CD4-positive, alpha-beta T cell (primary cell): Measurements from ENCODE around the gene SPEM1. TPM values are rescaled to one million over a fixed set of nuclear protein-coding genes. Genes with fewer than 3 reads are reported as not detected.
A peak's percentile ranks its signal among the peaks of the same experiment; 100 is the strongest.

Experiments
- ATAC-seq: fragments of 200-7000 bp; cut with Tn5 transposase; one replicate; pipeline ENCODE4 v1.10.0; 2022; ENCODE audit warnings: mild to moderate bottlenecking; ENCODE audit not compliant: poor library complexity
- CTCF ChIA-PET: fragments of 350-600 bp; sonication (Branson Sonifier 250); formaldehyde crosslinking; loops from one replicate; lab custom pipeline; 2021; ENCODE audit warnings: antibody characterized with exemption, inconsistent platforms; lab: Charles Lee
- POLR2A ChIA-PET: fragments of 350-600 bp; sonication (Branson Sonifier 250); formaldehyde crosslinking; loops from one replicate; lab custom pipeline; 2021; ENCODE audit warnings: antibody characterized with exemption, inconsistent platforms; lab: Charles Lee
- DNase-seq, 14 experiments: peaks; one replicate each; pipeline ENCODE4 v3.0.0-alpha.2; 2013 to 2020; ENCODE audit warnings: mixed read lengths in 2 of 14
- H3K27ac ChIP-seq, 2 donors: one replicate each; pipeline versions ENCODE4 v1.5.1 to v1.7.0; 2013; ENCODE audit warnings: low read length in 2 of 2, low read depth in 1 of 2, mild to moderate bottlenecking in 1 of 2
- H3K27me3 ChIP-seq, 2 experiments: 1 replicate in 1 of 2; 2 replicates in 1 of 2; pipeline versions ENCODE4 v1.6.1 to v1.7.0; 2013; ENCODE audit warnings: low read length in 2 of 2, control low read depth in 1 of 2, mild to moderate bottlenecking in 1 of 2, moderate library complexity in 1 of 2; ENCODE audit not compliant: insufficient read depth in 2 of 2, control insufficient read depth in 1 of 2
- H3K36me3 ChIP-seq: one replicate; pipeline ENCODE4 v1.6.1; 2013; ENCODE audit warnings: low read length, control low read depth; ENCODE audit not compliant: insufficient read depth
- H3K4me1 ChIP-seq: one replicate; pipeline ENCODE4 v1.6.1; 2013; ENCODE audit warnings: low read length, control low read depth; ENCODE audit not compliant: insufficient read depth
- H3K4me3 ChIP-seq: one replicate; pipeline ENCODE4 v1.5.1; 2013; ENCODE audit warnings: mild to moderate bottlenecking, low read length, moderate library complexity
- H3K9me3 ChIP-seq, 2 experiments: 1 replicate in 1 of 2; 2 replicates in 1 of 2; pipeline versions ENCODE4 v1.6.1 to v1.7.0; 2013; ENCODE audit warnings: low read length in 2 of 2, mild to moderate bottlenecking in 2 of 2, control low read depth in 1 of 2, moderate library complexity in 1 of 2; ENCODE audit not compliant: control insufficient read depth in 1 of 2, insufficient read depth in 1 of 2
- H3K27ac Mint-ChIP-seq: one replicate; pipeline ENCODE4 v1.8.0; 2020; ENCODE audit warnings: mixed read lengths
- H3K27me3 Mint-ChIP-seq: one replicate; pipeline ENCODE4 v1.8.0; 2021; ENCODE audit warnings: mixed read lengths
- H3K36me3 Mint-ChIP-seq: one replicate; pipeline ENCODE4 v1.8.0; 2021; ENCODE audit warnings: low read depth, mixed read lengths
- H3K4me1 Mint-ChIP-seq: one replicate; pipeline ENCODE4 v1.8.0; 2021; ENCODE audit warnings: low read depth, mixed read lengths
- H3K4me3 Mint-ChIP-seq: one replicate; pipeline ENCODE4 v1.8.0; 2020; ENCODE audit warnings: mild to moderate bottlenecking, mixed read lengths
- H3K9me3 Mint-ChIP-seq: one replicate; pipeline ENCODE4 v1.8.0; 2020; ENCODE audit warnings: mixed read lengths
- CTCF ChIP-seq: fragments of 200-600 bp; IDR thresholded peaks from one replicate; pipeline ENCODE4 v1.8.0; 2022; ENCODE audit warnings: antibody characterized with exemption, mild to moderate bottlenecking
- intact Hi-C, 2 experiments: fragments of 100-400 bp; cut with DNase I in 1 of 2; cut with micrococcal nuclease in 1 of 2; formaldehyde crosslinking; loops; one replicate each; pipeline versions ENCODE4 v1.15.1 to v1.9.0; 2023 to 2025; cut with DNase I, micrococcal nuclease
- total RNA-seq, 174 experiments: library from RNA in 2 of 174; stranded (reverse) in 2 of 174; gene quantifications; one replicate each; pipeline ENCODE4 v1.2.3 and lab custom pipeline; 2021 to 2026

Gene SPEM1
- total RNA-seq, 2 experiments from 2014 or later: not detected

DNA sequence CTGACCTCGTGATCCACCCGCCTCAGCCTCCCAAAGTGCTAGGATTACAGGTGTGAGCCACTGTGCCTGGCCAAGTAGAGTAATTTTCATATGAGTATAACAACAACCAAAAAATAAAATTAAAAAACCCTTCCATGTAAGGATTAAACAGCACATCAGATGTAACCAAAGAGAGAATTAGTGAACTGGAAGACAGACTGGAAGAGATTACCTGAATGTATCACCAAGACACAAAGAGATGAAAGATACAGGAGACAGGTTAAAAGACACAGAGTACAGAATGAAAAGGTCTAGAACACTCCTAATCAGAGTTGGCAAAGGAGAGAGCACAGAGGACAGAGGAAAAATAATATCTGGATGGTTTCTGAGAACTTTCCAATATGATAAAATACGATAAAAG lies 41.0 kb upstream of the SPEM1 start:
- POLR2A ChIA-PET: no interaction called here
- H3K4me1 Mint-ChIP-seq: peaks cover 4% of the 10 kb centered on the region

GRCh38 chr17:7380321-7380720 lies 39.8 kb upstream of the SPEM1 start:
- Histone ChIP-seq H3K9me3 (peaks cover 0 to 4% of the 10 kb centered on the region in 2 experiments), H3K27me3 (peaks cover 21 to 22% of the 10 kb centered on the region in 2 experiments), H3K36me3 (no peaks in the 10 kb centered on the region), H3K4me1 (peaks cover 28% of the 10 kb centered on the region), H3K4me3 (no peak overlapping the region), H3K27ac (no peak overlapping the region)
- Mint-ChIP-seq H3K4me3 (peak overlapping the region; percentile 56), H3K27ac (no peak overlapping the region), H3K36me3 (peaks cover 4% of the 10 kb centered on the region), H3K9me3 (no peaks in the 10 kb centered on the region), H3K4me1 (peaks cover 10% of the 10 kb centered on the region), H3K27me3 (peaks cover 55% of the 10 kb centered on the region)
- POLR2A ChIA-PET: no interaction called here
- intact Hi-C loops: loop anchor here in 1 of 2 experiments (10.0 kb wide), 1 partner anchor 54 kb away; the partner anchor contains the start of genes FGF11 and TMEM102
- CTCF ChIA-PET: interaction anchor here (0.8 kb wide), 1 partner anchor 24 kb away, joined by 4 read pairs; no protein-coding TSS in a partner anchor
- ATAC-seq: no peak
- no peak for TF ChIP-seq CTCF
- DNase-seq: no peak

More for the DNA sequence above, 41.0 kb upstream of the SPEM1 start:
- Mint-ChIP-seq H3K9me3 (no peaks in the 10 kb centered on the region), H3K36me3 (no peaks in the 10 kb centered on the region), H3K27ac (no peak overlapping the region), H3K27me3 (peaks cover 55% of the 10 kb centered on the region), H3K4me3 (no peak overlapping the region)
- ATAC-seq: no peak
- intact Hi-C loops: no loop called here
- Histone ChIP-seq H3K27ac (no peak overlapping the region), H3K27me3 (peaks cover 21 to 22% of the 10 kb centered on the region in 2 experiments), H3K4me3 (no peak overlapping the region), H3K4me1 (peaks cover 20% of the 10 kb centered on the region), H3K36me3 (no peaks in the 10 kb centered on the region), H3K9me3 (peaks cover 0 to 4% of the 10 kb centered on the region in 2 experiments)
- no peak for DNase-seq
- no peak for TF ChIP-seq CTCF
- CTCF ChIA-PET: no interaction called here

GRCh38 chr17:7380855-7381683 lies 39.1 kb upstream of the SPEM1 start, which contains the start of gene TNK1:
Gene TNK1 (plus strand): TSS chr17:7381089. CDS start chr17:7382927, 1,838 bp downstream.
- Histone ChIP-seq H3K27ac (no peak within 1 kb of the TSS), H3K27me3 (peaks cover 21 to 22% of the 10 kb centered on the region in 2 experiments), H3K36me3 (no peaks in the 10 kb centered on the region), H3K9me3 (peaks cover 0 to 4% of the 10 kb centered on the region in 2 experiments), H3K4me1 (peaks cover 28% of the 10 kb centered on the region), H3K4me3 (no peak within 1 kb of the TSS)
- DNase-seq: no peak
- intact Hi-C loops: loop anchor here in 1 of 2 experiments (10.0 kb wide), 1 partner anchor 54 kb away; the partner anchor contains the start of genes FGF11 and TMEM102
- Mint-ChIP-seq H3K9me3 (no peaks in the 10 kb centered on the region), H3K36me3 (peaks cover 8% of the 10 kb centered on the region), H3K4me3 (peak within 1 kb of the TSS; percentile 56), H3K4me1 (peaks cover 10% of the 10 kb centered on the region), H3K27ac (no peak within 1 kb of the TSS), H3K27me3 (peaks cover 55% of the 10 kb centered on the region)
- CTCF ChIA-PET: interaction anchor here (0.8 kb wide), 1 partner anchor 25 kb away, joined by 4 read pairs; no protein-coding TSS in a partner anchor
- TF ChIP-seq CTCF: no peak
- POLR2A ChIA-PET: no interaction called here
- no peak for ATAC-seq
